Osteoblast (primary cell): ENCODE data around the gene HNRNPH2. TPM values are rescaled to one million over a fixed set of nuclear protein-coding genes. Genes with fewer than 3 reads are reported as not detected.
A peak's percentile ranks its signal among the peaks of the same experiment; 100 is the strongest.

Source experiments
- DNase-seq: peaks from one replicate; pipeline ENCODE4 v3.0.0; 2011; ENCODE audit warnings: low spot score, mixed read lengths; ENCODE audit not compliant: insufficient read length; ENCODE audit errors: missing footprints
- H2AFZ ChIP-seq: 2 replicates; pipeline ENCODE4 v1.6.0; 2011; ENCODE audit warnings: mild to moderate bottlenecking, low read length
- H3K27ac ChIP-seq: 2 replicates; pipeline ENCODE4 v1.5.1; 2011; ENCODE audit warnings: mild to moderate bottlenecking, low read depth, low read length, moderate library complexity
- H3K27me3 ChIP-seq: 2 replicates; pipeline ENCODE4 v1.6.0; 2012; ENCODE audit warnings: mild to moderate bottlenecking, control low read depth, inconsistent platforms, low read length, moderate library complexity; ENCODE audit not compliant: insufficient read depth
- H3K36me3 ChIP-seq: 2 replicates; pipeline ENCODE4 v1.5.1; 2011; ENCODE audit warnings: mild to moderate bottlenecking, low read length, control low read depth, moderate library complexity; ENCODE audit not compliant: insufficient read depth
- H3K4me1 ChIP-seq: 2 replicates; pipeline ENCODE4 v1.5.1; 2011; ENCODE audit warnings: mild to moderate bottlenecking, low read length, control low read depth, moderate library complexity; ENCODE audit not compliant: insufficient read depth
- H3K4me2 ChIP-seq: 2 replicates; pipeline ENCODE4 v1.6.0; 2011; ENCODE audit warnings: mild to moderate bottlenecking, low read length; ENCODE audit not compliant: insufficient read depth
- H3K4me3 ChIP-seq: fragments of 200-600 bp; sonication (generic); 3 replicates; pipeline ENCODE4 v1.5.1; 2012; ENCODE audit warnings: mild to moderate bottlenecking, low read length, inconsistent platforms; ENCODE audit not compliant: insufficient read depth
- H3K79me2 ChIP-seq: 2 replicates; pipeline ENCODE4 v1.6.0; 2012; ENCODE audit warnings: mild to moderate bottlenecking, low read length, control low read depth, inconsistent platforms; ENCODE audit not compliant: insufficient read depth
- H3K9me3 ChIP-seq: 2 replicates; pipeline ENCODE4 v1.5.1; 2011; ENCODE audit warnings: low read depth, low read length, control low read depth
- H4K20me1 ChIP-seq: 2 replicates; pipeline ENCODE4 v1.6.0; 2012; ENCODE audit warnings: mild to moderate bottlenecking, low read length, control low read depth; ENCODE audit not compliant: insufficient read depth
- CTCF ChIP-seq: IDR thresholded peaks from 2 replicates; pipeline ENCODE4 v1.5.1; 2011; ENCODE audit warnings: mild to moderate bottlenecking, low read depth, low read length, moderate library complexity; ENCODE audit errors: extremely low read depth
- total RNA-seq: library from RNA; depleted of rRNA; stranded (reverse); fragments of >200 nt; gene quantifications from 2 replicates; pipeline ENCODE4 v1.2.3, GENCODE V29; 2012

HNRNPH2 gene
- total RNA-seq, 1 donor: 70.2 TPM

- Histone ChIP-seq H3K79me2 (peaks cover under 1% of the 10 kb centered on the region), H3K4me3 (no peak within 1 kb of the TSS), H3K9me3 (no peaks in the 10 kb centered on the region), H4K20me1 (no peaks in the 10 kb centered on the region), H3K36me3 (no peaks in the 10 kb centered on the region), H3K27me3 (peaks cover 16% of the 10 kb centered on the region), H3K4me1 (no peaks in the 10 kb centered on the region), H3K27ac (no peak within 1 kb of the TSS), H3K4me2 (no peak within 1 kb of the TSS), H2AFZ (no peak within 1 kb of the TSS)
- TF ChIP-seq CTCF: no peak
- peak; percentile 64 for DNase-seq
Observed at GRCh38 chrX:101385795-101386541, 22.1 kb upstream of the HNRNPH2 start, which contains the start of gene BTK. Gene BTK (minus strand): TSS chrX:101386191. CDS start chrX:101375284, 10,907 bp downstream.

- Histone ChIP-seq H3K36me3 (peaks cover under 1% of the 10 kb centered on the region), H3K27ac (no peak overlapping the region), H3K27me3 (peaks cover 16% of the 10 kb centered on the region), H2AFZ (no peak overlapping the region), H4K20me1 (peaks cover under 1% of the 10 kb centered on the region), H3K4me2 (no peak overlapping the region), H3K4me1 (peaks cover under 1% of the 10 kb centered on the region), H3K79me2 (peaks cover 6% of the 10 kb centered on the region), H3K4me3 (no peak overlapping the region), H3K9me3 (no peaks in the 10 kb centered on the region)
- no peak for DNase-seq
- no peak for TF ChIP-seq CTCF
Observed at GRCh38 chrX:101386542-101386885, 21.5 kb upstream of the HNRNPH2 start.

GRCh38 chrX:101388604-101389003 lies 19.4 kb upstream of the HNRNPH2 start:
- no peak overlapping the region for H3K27ac ChIP-seq
- peaks cover 19% of the 10 kb centered on the region for H3K36me3 ChIP-seq
- TF ChIP-seq CTCF: no peak
- H3K79me2 ChIP-seq: peaks cover 17% of the 10 kb centered on the region
- H3K4me3 ChIP-seq: no peak overlapping the region
- peak; percentile 53 for DNase-seq
- H4K20me1 ChIP-seq: peaks cover 11% of the 10 kb centered on the region
- peaks cover 12% of the 10 kb centered on the region for H3K27me3 ChIP-seq
- no peaks in the 10 kb centered on the region for H3K9me3 ChIP-seq
- H3K4me2 ChIP-seq: no peak overlapping the region
- peaks cover 14% of the 10 kb centered on the region for H3K4me1 ChIP-seq
- no peak overlapping the region for H2AFZ ChIP-seq

- peak; percentile 69 for TF ChIP-seq CTCF
- H3K27ac ChIP-seq: peak within 1 kb of the TSS; percentile 58
- H3K4me3 ChIP-seq: peak within 1 kb of the TSS; percentile 87
- peak within 1 kb of the TSS; percentile 75 for H3K4me2 ChIP-seq
- peaks cover 8% of the 10 kb centered on the region for H3K27me3 ChIP-seq
- no peaks in the 10 kb centered on the region for H3K9me3 ChIP-seq
- H3K36me3 ChIP-seq: peaks cover 33% of the 10 kb centered on the region
- DNase-seq: peak; percentile 93
- peaks cover 11% of the 10 kb centered on the region for H4K20me1 ChIP-seq
- peaks cover 17% of the 10 kb centered on the region for H3K79me2 ChIP-seq
- peak within 1 kb of the TSS; percentile 82 for H2AFZ ChIP-seq
- peaks cover 14% of the 10 kb centered on the region for H3K4me1 ChIP-seq
Observed at GRCh38 chrX:101390664-101391525, 17.1 kb upstream of the HNRNPH2 start, which contains the start of gene RPL36A. Gene RPL36A (plus strand): TSS chrX:101391011. CDS start chrX:101391044, 33 bp downstream.
